NCI-H69 (cell line): ENCODE results near the gene MCHR1.
"Not testable (repeated sequence)": the region's sequence is repeated elsewhere in the genome, so short reads cannot be mapped to it uniquely, and the experiment has no call there.

ENCODE experiments used
- DNase-seq: peaks from one replicate; lab custom pipeline; 2025; lab: John Stamatoyannopoulos, UW

Gene MCHR1

DNA sequence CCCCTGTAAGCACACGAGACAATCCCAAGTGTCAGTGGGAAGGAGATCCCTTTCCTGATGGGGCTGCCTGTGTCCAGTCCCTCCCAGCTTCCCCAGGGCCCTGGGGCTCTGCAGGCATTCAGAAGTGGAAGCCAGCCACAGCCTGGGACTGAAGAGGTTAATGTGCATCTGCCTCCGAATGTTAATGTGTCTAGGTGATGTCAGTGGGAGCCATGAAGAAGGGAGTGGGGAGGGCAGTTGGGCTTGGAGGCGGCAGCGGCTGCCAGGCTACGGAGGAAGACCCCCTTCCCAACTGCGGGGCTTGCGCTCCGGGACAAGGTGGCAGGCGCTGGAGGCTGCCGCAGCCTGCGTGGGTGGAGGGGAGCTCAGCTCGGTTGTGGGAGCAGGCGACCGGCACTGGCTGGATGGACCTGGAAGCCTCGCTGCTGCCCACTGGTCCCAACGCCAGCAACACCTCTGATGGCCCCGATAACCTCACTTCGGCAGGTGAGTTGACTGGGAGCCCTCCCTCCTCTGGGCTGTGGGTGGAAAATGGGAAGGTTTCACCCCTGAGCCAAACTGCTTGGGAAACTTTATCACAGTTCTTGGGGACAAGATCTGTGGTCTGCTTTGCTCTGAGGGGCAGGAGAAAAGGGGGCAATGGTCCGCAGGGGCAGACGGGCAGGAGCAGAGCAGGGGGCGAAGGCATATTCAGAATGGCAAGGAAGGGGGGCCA lies at the start of gene MCHR1:
Gene MCHR1 (plus strand): TSS at position 236 of the 715 bp plus-strand sequence. CDS start 169 bp downstream, at position 405.
- no peak for DNase-seq

GRCh38 chr22:40631925-40632324 lies 47.4 kb upstream of the MCHR1 start:
- DNase-seq = no peak

- DNase-seq = no peak
Measured at GRCh38 chr22:40633036-40633435, 46.2 kb upstream of the MCHR1 start.

DNA sequence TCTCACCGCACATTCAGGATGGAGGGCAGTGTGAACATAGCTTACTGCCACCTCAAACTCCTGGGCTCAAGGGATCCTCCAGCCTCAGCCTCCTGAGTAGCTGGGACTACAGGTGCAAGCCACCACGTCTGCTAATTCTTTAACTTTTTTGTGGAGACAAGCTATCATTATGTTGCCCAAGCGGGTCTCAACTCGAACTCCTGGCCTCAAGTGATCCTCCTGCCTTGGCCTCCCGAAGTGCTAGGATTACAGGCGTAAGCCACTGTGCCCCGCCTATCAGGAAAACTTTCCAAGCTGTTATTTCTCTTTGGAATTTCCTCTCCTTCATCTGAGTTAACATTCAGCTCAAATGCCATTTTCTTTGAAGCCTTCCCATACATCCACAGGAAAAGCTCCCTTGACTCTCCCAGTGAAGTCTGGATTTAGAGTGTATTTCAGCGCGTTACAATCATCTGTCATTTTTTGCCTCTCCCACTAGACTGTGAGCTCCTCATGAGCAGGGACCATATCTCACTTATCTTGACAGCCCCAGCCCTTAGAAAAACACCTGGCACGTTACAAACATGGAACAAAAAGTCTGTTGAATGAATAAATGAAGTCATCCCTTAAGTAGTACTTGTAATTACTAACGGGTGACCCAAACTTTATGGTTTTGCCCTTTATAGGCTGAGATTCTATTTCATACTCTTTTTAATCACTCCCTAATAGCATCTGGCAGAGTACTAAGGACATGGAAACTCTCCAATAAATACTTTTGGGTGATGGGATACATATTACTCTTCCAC lies 45.0 kb upstream of the MCHR1 start:
- peak; percentile 54 for DNase-seq

- no peak for DNase-seq
Measured at GRCh38 chr22:40635043-40635939, 44.0 kb upstream of the MCHR1 start.

GRCh38 chr22:40635940-40636379 lies 43.3 kb upstream of the MCHR1 start:
- DNase-seq = peak; percentile 73

DNA sequence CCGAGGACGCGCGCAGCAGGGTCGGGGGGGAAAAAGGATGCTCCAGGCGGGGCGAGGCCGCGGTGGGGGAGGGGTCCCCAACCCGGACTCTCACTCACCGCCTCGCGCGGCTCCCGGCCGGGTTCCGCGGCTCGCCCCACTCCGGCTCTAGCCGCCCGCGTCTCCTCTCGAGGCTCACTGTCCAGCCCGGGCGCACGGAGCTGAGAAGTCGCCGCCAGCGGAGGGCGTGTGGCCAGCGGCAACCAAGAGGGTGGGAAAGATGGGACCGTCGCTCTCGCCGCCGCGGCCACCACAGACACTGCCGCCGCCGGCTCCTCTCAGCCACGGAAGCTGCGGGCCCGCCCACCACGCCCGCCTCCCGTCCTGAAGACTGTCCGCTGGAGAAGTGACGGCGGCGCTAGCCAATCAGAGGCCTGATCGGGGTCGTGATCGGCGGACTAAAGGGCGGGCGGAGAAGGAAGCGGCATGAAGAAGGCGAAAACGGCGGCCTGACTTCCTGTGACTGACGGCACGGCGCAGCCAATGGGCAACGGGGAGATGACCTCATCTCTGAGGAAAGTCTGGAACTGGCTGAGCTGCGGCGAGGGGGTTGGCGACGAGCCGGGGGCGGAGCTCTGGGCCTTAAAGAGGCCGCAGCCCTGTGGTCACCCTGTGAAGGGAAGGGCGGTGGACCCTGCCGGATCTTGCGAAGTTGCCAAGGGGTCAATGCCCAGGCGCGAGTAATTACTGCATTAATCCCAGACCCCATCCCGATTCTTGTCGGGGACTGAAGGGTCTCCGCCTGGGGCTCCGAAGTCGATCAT lies 42.7 kb upstream of the MCHR1 start, which contains the start of gene MRTFA:
Gene MRTFA (minus strand): TSS at position 340 of the 803 bp plus-strand sequence.
- DNase-seq = peak; percentile 100

- peak; percentile 78 for DNase-seq
Measured at GRCh38 chr22:40637183-40638150, 41.8 kb upstream of the MCHR1 start.

DNA sequence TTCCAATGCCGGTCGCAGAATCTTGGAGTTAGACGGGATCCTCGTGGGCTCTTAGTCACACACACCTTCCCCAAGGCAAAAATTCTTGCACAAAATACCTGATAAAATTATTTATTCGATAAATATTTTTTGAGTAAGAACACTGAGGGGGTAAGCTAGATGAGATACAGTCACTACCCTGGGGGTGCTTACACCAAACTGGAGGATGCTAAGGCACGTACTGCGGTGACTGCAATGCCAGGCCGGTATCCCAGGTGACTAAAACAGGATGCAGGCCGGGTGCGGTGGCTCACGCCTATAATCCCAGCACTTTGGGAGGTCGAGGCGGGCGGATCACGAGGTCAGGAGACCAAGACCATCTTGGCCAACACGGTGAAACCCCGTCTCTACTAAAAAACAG lies 41.0 kb upstream of the MCHR1 start:
- no peak for DNase-seq

- DNase-seq = no peak
Measured at GRCh38 chr22:40641269-40641668, 38.0 kb upstream of the MCHR1 start.

GRCh38 chr22:40642316-40642715 lies 37.0 kb upstream of the MCHR1 start:
- DNase-seq = no peak

DNA sequence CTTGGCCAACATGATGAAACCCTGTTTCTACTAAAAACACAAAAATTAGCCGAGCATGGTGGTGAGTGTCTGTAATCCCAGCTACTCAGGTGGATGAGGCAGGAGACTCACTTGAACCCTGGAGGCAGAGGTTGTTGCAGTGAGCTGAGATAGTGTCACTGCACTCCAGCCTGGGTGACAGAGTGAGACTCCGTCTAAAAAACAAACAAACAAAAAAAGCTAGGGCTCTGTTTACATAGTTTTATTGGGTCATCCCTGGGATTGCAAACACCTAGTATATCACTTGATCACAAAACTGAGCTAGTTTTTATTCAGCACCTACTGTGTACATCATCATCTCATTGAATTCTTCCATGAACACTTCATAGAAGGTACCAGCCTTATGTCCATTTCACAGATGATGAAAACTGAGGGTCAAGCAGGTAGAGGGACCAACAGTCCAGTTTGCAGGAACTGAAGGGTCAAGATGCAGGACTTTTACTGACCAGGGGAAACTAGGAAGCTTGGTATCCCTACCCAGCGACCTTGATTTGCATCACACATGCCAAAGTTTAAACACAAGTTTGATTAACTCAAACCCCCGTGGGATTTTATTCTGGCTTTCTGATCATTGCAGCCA lies 33.6 kb upstream of the MCHR1 start:
- no peak for DNase-seq

DNA sequence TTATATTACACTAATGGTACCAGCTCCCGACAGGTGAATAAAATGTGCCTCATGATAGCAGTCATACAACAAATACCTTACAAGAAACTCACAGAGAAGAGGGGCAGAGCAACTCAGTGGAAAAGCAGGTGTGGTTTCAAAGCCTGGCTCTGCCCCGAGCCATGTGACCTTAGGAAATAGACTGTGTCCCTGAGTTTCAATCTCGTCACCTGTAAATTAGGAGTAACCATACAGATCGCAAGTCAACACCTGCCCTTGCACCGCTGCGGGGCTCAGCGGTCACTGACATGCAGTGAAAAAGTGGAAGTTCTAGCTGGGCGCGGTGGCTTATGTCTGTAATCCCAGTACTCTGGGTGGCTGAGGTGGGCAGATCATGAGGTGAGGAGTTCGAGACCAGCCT lies 30.9 kb upstream of the MCHR1 start:
- DNase-seq = no peak

GRCh38 chr22:40651057-40651456 lies 28.2 kb upstream of the MCHR1 start:
- no peak for DNase-seq

- peak; percentile 99 for DNase-seq
Measured at GRCh38 chr22:40651563-40652501, 27.5 kb upstream of the MCHR1 start.

GRCh38 chr22:40653361-40653760 lies 25.9 kb upstream of the MCHR1 start:
- DNase-seq = no peak

DNA sequence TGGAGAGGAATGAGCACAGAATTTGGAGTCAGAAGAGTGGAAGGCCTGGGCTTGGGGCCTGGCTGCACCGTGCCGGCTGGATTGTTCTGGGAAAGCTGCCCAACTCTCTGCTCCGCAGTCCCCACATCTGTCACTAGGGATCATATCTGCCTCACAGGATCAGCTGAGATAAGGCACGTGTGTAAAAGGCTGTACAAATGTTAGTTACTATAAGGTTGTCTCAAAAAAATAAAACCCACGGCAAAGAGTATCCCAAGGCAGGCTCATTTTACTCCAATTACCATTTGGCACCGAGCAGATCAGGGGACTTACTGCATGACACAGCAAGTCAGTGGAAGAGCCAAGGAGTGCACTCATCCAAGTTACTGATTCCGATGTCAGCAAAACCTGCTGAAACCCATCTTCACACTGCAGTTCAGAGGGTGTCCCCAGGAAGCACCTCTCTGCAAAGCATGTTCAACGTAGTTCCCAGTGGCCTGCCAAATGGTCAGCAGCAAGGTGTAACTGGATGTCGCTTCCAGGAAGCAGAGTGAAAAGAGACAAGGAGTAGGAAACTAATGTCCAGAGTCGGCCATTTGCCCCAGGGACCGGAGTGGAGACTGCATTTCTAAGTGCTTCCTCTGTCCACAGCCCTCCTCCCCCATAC lies 24.6 kb upstream of the MCHR1 start:
- peak; percentile 72 for DNase-seq

- DNase-seq = not testable (repeated sequence)
Measured at GRCh38 chr22:40655941-40656340, 23.3 kb upstream of the MCHR1 start.
